H9 (cell line): ENCODE measurements around the gene CCR7. TPM values are rescaled to one million over a fixed set of nuclear protein-coding genes. Genes with fewer than 3 reads are reported as not detected.

Experiments
- DNase-seq: peaks from one replicate; pipeline ENCODE4 v3.0.0-alpha.2; 2017
- H2AFZ ChIP-seq: one replicate; pipeline ENCODE4 v1.6.1; 2013; ENCODE audit warnings: mild to moderate bottlenecking, low read length, control low read depth, moderate library complexity
- H2AK5ac ChIP-seq: 2 replicates; pipeline ENCODE4 v1.6.1; 2013; ENCODE audit warnings: low read length, control low read depth, mixed read lengths; ENCODE audit not compliant: insufficient read length
- H2BK120ac ChIP-seq: one replicate; pipeline ENCODE4 v1.6.1; 2013; ENCODE audit warnings: low read depth, mild to moderate bottlenecking, low read length, control low read depth, inconsistent platforms; ENCODE audit not compliant: poor library complexity, severe bottlenecking
- H2BK12ac ChIP-seq: 2 replicates; pipeline ENCODE4 v1.6.1; 2013; ENCODE audit warnings: low read length, control low read depth, mixed read lengths, low read depth; ENCODE audit not compliant: insufficient read length
- H2BK15ac ChIP-seq: 2 replicates; pipeline ENCODE4 v1.6.1; 2013; ENCODE audit warnings: low read depth, low read length, control low read depth
- H2BK20ac ChIP-seq: one replicate; pipeline ENCODE4 v1.6.1; 2013; ENCODE audit warnings: low read depth, mild to moderate bottlenecking, low read length, control low read depth, inconsistent platforms; ENCODE audit not compliant: poor library complexity, severe bottlenecking
- H2BK5ac ChIP-seq: 2 replicates; pipeline ENCODE4 v1.6.1; 2013; ENCODE audit warnings: low read length, control low read depth, mixed read lengths; ENCODE audit not compliant: insufficient read length
- H3K14ac ChIP-seq: 2 replicates; pipeline ENCODE4 v1.6.1; 2013; ENCODE audit warnings: low read length, control low read depth; ENCODE audit not compliant: insufficient read depth
- H3K18ac ChIP-seq: 2 replicates; pipeline ENCODE4 v1.6.1; 2013; ENCODE audit warnings: low read depth, mild to moderate bottlenecking, mixed read lengths, low read length, control low read depth; ENCODE audit not compliant: insufficient read length
- H3K23ac ChIP-seq: 2 replicates; pipeline ENCODE4 v1.6.1; 2013; ENCODE audit warnings: low read length, control low read depth, mixed read lengths, low read depth; ENCODE audit not compliant: insufficient read length
- H3K23me2 ChIP-seq: 2 replicates; pipeline ENCODE4 v1.6.1; 2013; ENCODE audit warnings: low read depth, mild to moderate bottlenecking, mixed read lengths, low read length, control low read depth; ENCODE audit not compliant: insufficient read length, poor library complexity, severe bottlenecking
- H3K27ac ChIP-seq: 2 replicates; pipeline ENCODE4 v1.5.1; 2013; ENCODE audit warnings: low read length, control low read depth, mixed read lengths, low read depth; ENCODE audit not compliant: insufficient read length
- H3K27me3 ChIP-seq: 2 replicates; pipeline ENCODE4 v1.6.1; 2013; ENCODE audit warnings: low read length, control low read depth, inconsistent platforms; ENCODE audit not compliant: insufficient read depth
- H3K4ac ChIP-seq: 2 replicates; pipeline ENCODE4 v1.6.1; 2013; ENCODE audit warnings: low read depth, mild to moderate bottlenecking, control low read depth, inconsistent platforms, low read length, moderate library complexity
- H3K4me1 ChIP-seq: 2 replicates; pipeline ENCODE4 v1.6.1; 2013; ENCODE audit warnings: low read length, control low read depth, inconsistent platforms; ENCODE audit not compliant: insufficient read depth
- H3K4me2 ChIP-seq: 2 replicates; pipeline ENCODE4 v1.6.1; 2013; ENCODE audit warnings: low read length, control low read depth, mixed read lengths; ENCODE audit not compliant: insufficient read length, insufficient read depth
- H3K56ac ChIP-seq: 2 replicates; pipeline ENCODE4 v1.6.1; 2013; ENCODE audit warnings: low read depth, mild to moderate bottlenecking, mixed read lengths, low read length, control low read depth; ENCODE audit not compliant: insufficient read length
- H3K79me1 ChIP-seq: 2 replicates; pipeline ENCODE4 v1.6.1; 2013; ENCODE audit warnings: low read depth, mild to moderate bottlenecking, moderate library complexity, low read length, control low read depth, inconsistent platforms; ENCODE audit not compliant: insufficient read depth, poor library complexity, severe bottlenecking
- H3K79me2 ChIP-seq: 2 replicates; pipeline ENCODE4 v1.6.1; 2013; ENCODE audit warnings: low read length, control low read depth, inconsistent platforms; ENCODE audit not compliant: insufficient read depth
- H3K9ac ChIP-seq: 2 replicates; pipeline ENCODE4 v1.6.1; 2013; ENCODE audit warnings: low read length, control low read depth, mixed read lengths; ENCODE audit not compliant: insufficient read length; ENCODE audit errors: extremely low read depth
- H3K9me3 ChIP-seq: one replicate; pipeline ENCODE4 v1.6.1; 2013; ENCODE audit warnings: low read depth, low read length, inconsistent platforms; ENCODE audit not compliant: control insufficient read depth
- H3T11ph ChIP-seq: one replicate; pipeline ENCODE4 v1.6.1; 2013; ENCODE audit warnings: mild to moderate bottlenecking, low read length, control low read depth, inconsistent platforms
- H4K20me1 ChIP-seq: one replicate; pipeline ENCODE4 v1.6.1; 2013; ENCODE audit not compliant: control insufficient read depth, insufficient read length, insufficient read depth
- H4K5ac ChIP-seq: 2 replicates; pipeline ENCODE4 v1.6.1; 2013; ENCODE audit warnings: low read depth, mild to moderate bottlenecking, mixed read lengths, low read length, control low read depth; ENCODE audit not compliant: insufficient read length
- H4K8ac ChIP-seq: replicated peaks from 2 replicates; pipeline ENCODE4 v1.6.1; 2013; ENCODE audit warnings: low read length, control low read depth, mixed read lengths, low read depth; ENCODE audit not compliant: insufficient read length
- H4K91ac ChIP-seq: 2 replicates; pipeline ENCODE4 v1.6.1; 2013; ENCODE audit warnings: low read depth, mild to moderate bottlenecking, moderate library complexity, mixed read lengths, low read length, control low read depth; ENCODE audit not compliant: insufficient read length
- H3K27ac Mint-ChIP-seq, 3 experiments: 2 replicates in 2 of 3; 3 replicates in 1 of 3; pipeline ENCODE4 v1.8.0; 2020 to 2021; ENCODE audit warnings: mixed read lengths in 3 of 3, mild to moderate bottlenecking in 1 of 3, moderate library complexity in 1 of 3
- H3K27me3 Mint-ChIP-seq: 2 replicates; pipeline ENCODE4 v1.8.0; 2021; ENCODE audit warnings: low read depth, mild to moderate bottlenecking, moderate library complexity, mixed read lengths
- H3K36me3 Mint-ChIP-seq, 3 experiments: 2 replicates in 2 of 3; 3 replicates in 1 of 3; pipeline ENCODE4 v1.8.0; 2020 to 2021; ENCODE audit warnings: low read depth in 3 of 3, mixed read lengths in 3 of 3; ENCODE audit not compliant: insufficient read depth in 1 of 3
- H3K4me1 Mint-ChIP-seq, 2 experiments: 2 replicates each; pipeline ENCODE4 v1.8.0; 2020; ENCODE audit warnings: mixed read lengths in 2 of 2
- H3K4me3 Mint-ChIP-seq, 2 experiments: 2 replicates in 1 of 2; 3 replicates in 1 of 2; pipeline ENCODE4 v1.8.0; 2020 to 2021; ENCODE audit warnings: mild to moderate bottlenecking in 2 of 2, mixed read lengths in 2 of 2, moderate library complexity in 1 of 2
- H3K9me3 Mint-ChIP-seq, 2 experiments: 2 replicates in 1 of 2; 3 replicates in 1 of 2; pipeline ENCODE4 v1.8.0; 2020; ENCODE audit warnings: mild to moderate bottlenecking in 2 of 2, mixed read lengths in 2 of 2, moderate library complexity in 1 of 2
- CTCF ChIP-seq: fragments of 200-600 bp; sonication (generic); conservative IDR thresholded peaks from 3 replicates; pipeline ENCODE4 v1.8.0; 2021; ENCODE audit warnings: antibody characterized with exemption, mild to moderate bottlenecking
- WGBS: extraction: QIAGEN DNeasy Blood & Tissue Kit; methylation state at CpG from one replicate; pipeline ENCODE4 v1.1.7; 2013; ENCODE audit warnings: missing lambda C conversion rate, low lambda C conversion rate, mixed read lengths; ENCODE audit not compliant: insufficient read length; ENCODE audit errors: extremely low coverage; 5-methylcytosine and 5-hydroxymethylcytosine counted together
- total RNA-seq: library from RNA; stranded (reverse); gene quantifications from 2 replicates; pipeline ENCODE4 v1.2.1, GENCODE V29; 2021

CCR7 gene
- total RNA-seq, 1 experiment from 2014 or later = 0.31 TPM

- no CpG with 5 or more reads among the region's 22 CpGs for WGBS
Measured at GRCh38 chr17:40602445-40603443, 37.5 kb upstream of the CCR7 start.

More at GRCh38 chr17:40602445-40603443, 37.5 kb upstream of the CCR7 start:
- H3K36me3 Mint-ChIP-seq = no peaks in the 10 kb centered on the region
- peaks cover 19 to 20% of the 10 kb centered on the region in 2 experiments for H3K4me1 Mint-ChIP-seq
- Histone ChIP-seq H3K9ac (no peak overlapping the region), H4K8ac (no peak overlapping the region), H3K14ac (no peak overlapping the region), H2BK20ac (no peak overlapping the region), H2BK5ac (no peak overlapping the region), H3K79me2 (no peaks in the 10 kb centered on the region), H3K27me3 (no peaks in the 10 kb centered on the region), H3K23ac (no peak overlapping the region), H3K4me1 (peaks cover under 1% of the 10 kb centered on the region; the same call in 1 of the 2 replicates), H4K5ac (no peak overlapping the region), H3K23me2 (no peaks in the 10 kb centered on the region), H2BK120ac (no peak overlapping the region), H4K91ac (no peak overlapping the region), H3K27ac (no peak overlapping the region), H2AK5ac (no peak overlapping the region), H3T11ph (no peak overlapping the region), H3K79me1 (no peaks in the 10 kb centered on the region), H3K18ac (no peak overlapping the region), H2AFZ (no peak overlapping the region), H3K4me2 (no peak overlapping the region), H2BK15ac (no peak overlapping the region; the same call in 1 of the 2 replicates), H3K4ac (no peak overlapping the region), H3K9me3 (no peaks in the 10 kb centered on the region), H3K56ac (no peak overlapping the region), H2BK12ac (no peak overlapping the region), H4K20me1 (no peaks in the 10 kb centered on the region)
- DNase-seq = no peak
- H3K27ac Mint-ChIP-seq = no peak overlapping the region
- H3K27me3 Mint-ChIP-seq = 0 out of 2 replicates have a peak, but pooled peaks cover 3% of the 10 kb centered on the region
- no peak for TF ChIP-seq CTCF
- no peak overlapping the region for H3K4me3 Mint-ChIP-seq
- no peaks in the 10 kb centered on the region for H3K9me3 Mint-ChIP-seq
